ENCODE measurements around the gene PFDN2. TPM values are rescaled to one million over a fixed set of nuclear protein-coding genes. Genes with fewer than 3 reads are reported as not detected.

PFDN2 gene
- total RNA-seq, 1 experiment from 2014 or later, result 34.1 TPM

DNA sequence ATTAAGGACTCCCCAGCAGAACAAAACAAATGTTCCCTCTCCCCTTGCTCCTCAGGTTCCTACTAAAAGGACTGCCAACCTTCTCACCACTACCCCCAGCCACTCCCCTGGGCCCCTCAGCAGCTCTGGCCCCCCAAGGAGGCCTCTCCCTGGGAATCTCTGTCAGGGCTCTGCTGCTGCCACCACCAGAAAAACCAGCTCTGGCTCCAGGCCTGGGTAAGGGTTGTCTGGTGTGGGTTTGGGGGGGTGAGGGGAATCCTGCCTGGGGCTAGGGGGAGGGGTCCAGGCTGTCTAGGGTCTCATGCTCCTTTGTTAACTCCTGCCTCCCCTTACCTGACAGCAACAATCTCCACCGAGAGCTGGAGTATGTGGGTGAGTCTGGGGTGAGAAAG is 33.2 kb downstream of the PFDN2 start:
- no peak overlapping the region for H3K27ac ChIP-seq (ENCODE audit: low read length)
- DNase-seq, result no peak
- H3K9ac ChIP-seq (ENCODE audit: low read length), result no peak overlapping the region
- no peaks in the 10 kb centered on the region for H3K36me3 ChIP-seq (ENCODE audit: insufficient read depth, low read length)
- H3K4me2 ChIP-seq (ENCODE audit: low read depth, low read length, poor library complexity, severe bottlenecking), result no peak overlapping the region
- no peaks in the 10 kb centered on the region for H3K27me3 ChIP-seq (ENCODE audit: low read length)
- H3K4me3 ChIP-seq (ENCODE audit: low read length), result no peak overlapping the region
- no peak overlapping the region for H2AFZ ChIP-seq (ENCODE audit: low read length)
- no peaks in the 10 kb centered on the region for H3K9me3 ChIP-seq (ENCODE audit: low read length)
- no peaks in the 10 kb centered on the region for H4K20me1 ChIP-seq (ENCODE audit: insufficient read depth, low read depth, low read length)
- no peaks in the 10 kb centered on the region for H3K9me2 ChIP-seq (replicated peaks; ENCODE audit: insufficient read depth, low read length)
- H3K4me1 ChIP-seq (ENCODE audit: low read length), result no peaks in the 10 kb centered on the region
- H3K79me2 ChIP-seq (ENCODE audit: low read length), result no peaks in the 10 kb centered on the region

DNA sequence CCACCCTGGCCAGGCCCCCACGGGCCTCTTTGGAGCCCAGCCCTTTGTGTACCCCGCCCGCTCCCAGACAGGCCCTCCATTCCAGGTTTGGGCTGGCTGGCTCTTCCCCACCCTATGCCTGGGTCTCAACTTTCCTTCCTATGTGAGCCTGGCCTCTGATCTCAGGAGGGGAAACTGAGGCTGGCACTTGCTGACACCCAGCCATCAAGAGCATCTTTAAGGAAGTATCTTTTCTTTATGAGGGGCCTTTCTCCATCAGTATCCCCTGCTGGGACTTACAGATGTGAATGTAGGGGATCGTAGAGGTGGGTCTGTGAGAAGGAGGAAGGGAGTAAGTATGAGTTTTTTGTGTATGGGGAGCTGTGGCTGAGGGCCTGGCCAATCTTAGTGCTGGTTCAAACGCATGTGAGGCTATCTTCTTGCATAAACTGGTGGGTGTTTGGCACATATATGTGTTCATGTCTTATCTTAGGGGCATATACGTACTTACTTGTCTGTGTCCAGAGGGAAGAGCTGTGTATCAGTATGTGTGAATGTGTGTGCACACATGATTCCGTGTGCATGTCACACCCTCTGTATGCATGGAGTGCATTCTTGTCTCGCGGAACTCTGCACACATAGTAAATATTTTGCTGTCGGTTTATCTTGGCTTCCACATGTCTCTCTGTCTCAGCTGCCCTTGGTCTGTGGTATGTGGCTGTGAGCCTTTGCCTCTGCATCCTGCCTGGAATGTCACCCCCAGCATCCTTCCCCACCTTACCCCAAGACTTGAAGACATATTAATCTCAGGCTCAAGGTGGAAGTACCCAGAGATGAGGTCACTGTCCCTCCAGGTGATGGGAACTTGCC is 33.9 kb downstream of the PFDN2 start:
- Histone ChIP-seq H3K27ac (ENCODE audit: low read length) (no peak overlapping the region), H2AFZ (ENCODE audit: low read length) (no peak overlapping the region), H3K9ac (ENCODE audit: low read length) (no peak overlapping the region), H3K9me2 (replicated peaks; ENCODE audit: insufficient read depth, low read length) (no peaks in the 10 kb centered on the region), H3K36me3 (ENCODE audit: insufficient read depth, low read length) (no peaks in the 10 kb centered on the region), H3K79me2 (ENCODE audit: low read length) (no peaks in the 10 kb centered on the region), H3K9me3 (ENCODE audit: low read length) (no peaks in the 10 kb centered on the region), H3K4me1 (ENCODE audit: low read length) (no peaks in the 10 kb centered on the region), H3K4me3 (ENCODE audit: low read length) (no peak overlapping the region), H3K27me3 (ENCODE audit: low read length) (no peaks in the 10 kb centered on the region), H4K20me1 (ENCODE audit: insufficient read depth, low read depth, low read length) (no peaks in the 10 kb centered on the region), H3K4me2 (ENCODE audit: low read depth, low read length, poor library complexity, severe bottlenecking) (no peak overlapping the region)
- no peak for DNase-seq

GRCh38 chr1:161082996-161083747 is 34.7 kb downstream of the PFDN2 start:
- Histone ChIP-seq H3K4me2 (ENCODE audit: low read depth, low read length, poor library complexity, severe bottlenecking) (no peak overlapping the region), H3K9ac (ENCODE audit: low read length) (no peak overlapping the region), H3K27ac (ENCODE audit: low read length) (no peak overlapping the region), H3K79me2 (ENCODE audit: low read length) (no peaks in the 10 kb centered on the region), H3K36me3 (ENCODE audit: insufficient read depth, low read length) (no peaks in the 10 kb centered on the region), H2AFZ (ENCODE audit: low read length) (no peak overlapping the region), H3K4me3 (ENCODE audit: low read length) (no peak overlapping the region), H4K20me1 (ENCODE audit: insufficient read depth, low read depth, low read length) (no peaks in the 10 kb centered on the region), H3K9me2 (replicated peaks; ENCODE audit: insufficient read depth, low read length) (no peaks in the 10 kb centered on the region), H3K4me1 (ENCODE audit: low read length) (no peaks in the 10 kb centered on the region), H3K27me3 (ENCODE audit: low read length) (no peaks in the 10 kb centered on the region), H3K9me3 (ENCODE audit: low read length) (no peaks in the 10 kb centered on the region)
- DNase-seq, result no peak

GRCh38 chr1:161082483-161082882 is 35.4 kb downstream of the PFDN2 start:
- H3K9me2 ChIP-seq (replicated peaks; ENCODE audit: insufficient read depth, low read length), result no peaks in the 10 kb centered on the region
- H3K27ac ChIP-seq (ENCODE audit: low read length), result no peak overlapping the region
- H3K9me3 ChIP-seq (ENCODE audit: low read length), result no peaks in the 10 kb centered on the region
- no peaks in the 10 kb centered on the region for H3K36me3 ChIP-seq (ENCODE audit: insufficient read depth, low read length)
- H4K20me1 ChIP-seq (ENCODE audit: insufficient read depth, low read depth, low read length), result no peaks in the 10 kb centered on the region
- no peak overlapping the region for H3K4me2 ChIP-seq (ENCODE audit: low read depth, low read length, poor library complexity, severe bottlenecking)
- H3K27me3 ChIP-seq (ENCODE audit: low read length), result no peaks in the 10 kb centered on the region
- no peaks in the 10 kb centered on the region for H3K79me2 ChIP-seq (ENCODE audit: low read length)
- no peak overlapping the region for H2AFZ ChIP-seq (ENCODE audit: low read length)
- no peak for DNase-seq
- H3K4me1 ChIP-seq (ENCODE audit: low read length), result no peaks in the 10 kb centered on the region
- H3K9ac ChIP-seq (ENCODE audit: low read length), result no peak overlapping the region
- no peak overlapping the region for H3K4me3 ChIP-seq (ENCODE audit: low read length)

DNA sequence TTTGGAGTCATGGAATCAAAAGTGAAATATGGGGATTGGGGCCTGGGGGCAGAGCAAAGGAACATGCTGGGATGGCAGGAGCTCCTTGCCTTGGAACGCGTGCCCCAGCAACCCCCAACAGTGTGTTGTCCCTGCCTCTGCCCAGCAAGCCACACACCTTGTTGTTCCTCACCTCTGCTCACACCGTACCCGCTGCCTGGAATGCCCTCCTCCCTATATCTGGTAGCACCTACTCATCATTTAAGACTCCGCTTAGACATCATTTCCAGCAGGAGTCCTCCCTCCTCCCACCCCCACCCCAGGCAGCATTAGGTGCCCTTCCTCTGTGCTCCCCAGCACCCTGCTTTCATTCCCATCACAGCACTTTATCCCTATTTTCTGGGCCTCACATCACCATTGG is 36.3 kb downstream of the PFDN2 start:
- Histone ChIP-seq H3K79me2 (ENCODE audit: low read length) (no peaks in the 10 kb centered on the region), H4K20me1 (ENCODE audit: insufficient read depth, low read depth, low read length) (no peaks in the 10 kb centered on the region), H3K9ac (ENCODE audit: low read length) (no peak overlapping the region), H3K4me2 (ENCODE audit: low read depth, low read length, poor library complexity, severe bottlenecking) (no peak overlapping the region), H3K9me3 (ENCODE audit: low read length) (no peaks in the 10 kb centered on the region), H3K36me3 (ENCODE audit: insufficient read depth, low read length) (no peaks in the 10 kb centered on the region), H3K27me3 (ENCODE audit: low read length) (no peaks in the 10 kb centered on the region), H3K9me2 (replicated peaks; ENCODE audit: insufficient read depth, low read length) (no peaks in the 10 kb centered on the region), H3K4me1 (ENCODE audit: low read length) (no peaks in the 10 kb centered on the region), H3K27ac (ENCODE audit: low read length) (no peak overlapping the region), H2AFZ (ENCODE audit: low read length) (no peak overlapping the region), H3K4me3 (ENCODE audit: low read length) (no peak overlapping the region)
- no peak for DNase-seq

DNA sequence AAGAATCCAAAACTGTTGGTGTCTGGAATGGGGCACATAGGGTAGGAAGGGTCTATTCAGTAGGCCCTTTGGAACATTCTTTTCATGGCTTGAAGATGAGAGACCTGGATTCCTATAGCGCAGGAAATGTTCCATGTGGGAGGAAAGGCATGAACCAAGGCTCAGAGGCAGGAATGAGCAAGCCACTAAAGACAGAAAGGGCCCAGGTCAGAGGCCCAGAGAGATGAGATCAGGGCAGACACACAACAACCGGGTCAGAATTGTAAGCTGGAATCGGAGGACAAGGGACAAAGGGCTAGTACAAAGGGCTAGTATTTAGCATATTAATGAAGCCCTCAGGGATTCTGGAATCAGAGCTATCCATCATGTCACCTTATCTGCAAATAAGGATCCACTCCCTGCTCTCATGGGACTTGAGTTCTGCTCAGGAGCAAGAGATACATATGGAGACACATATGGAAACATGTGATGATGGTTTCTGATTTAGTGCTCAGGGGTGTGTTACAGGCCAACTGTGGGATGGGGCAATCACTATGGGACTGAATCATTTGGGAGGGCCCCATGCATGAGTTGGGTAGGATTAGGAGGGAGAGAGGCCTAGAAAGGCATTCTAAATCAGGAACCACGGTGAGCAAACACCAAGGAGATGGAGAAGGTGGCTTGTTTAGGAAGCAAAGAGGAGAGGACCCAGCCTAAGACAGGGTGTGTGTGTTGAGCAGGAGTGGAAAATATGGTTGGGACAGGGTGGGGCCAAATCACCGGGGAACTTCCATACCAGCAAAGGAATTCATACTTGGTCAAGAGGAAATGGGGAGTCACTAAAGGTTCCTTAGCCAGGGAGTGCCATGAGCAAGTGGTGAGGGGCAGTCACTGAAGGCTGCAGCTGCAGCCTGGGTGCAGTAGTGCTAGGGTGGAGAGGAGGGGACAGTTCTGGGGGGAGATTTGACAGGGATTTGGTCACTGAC is 37.1 kb downstream of the PFDN2 start:
- no peak overlapping the region for H3K27ac ChIP-seq (ENCODE audit: low read length)
- DNase-seq, result no peak
- H3K9me3 ChIP-seq (ENCODE audit: low read length), result no peaks in the 10 kb centered on the region
- no peaks in the 10 kb centered on the region for H3K36me3 ChIP-seq (ENCODE audit: insufficient read depth, low read length)
- no peaks in the 10 kb centered on the region for H4K20me1 ChIP-seq (ENCODE audit: insufficient read depth, low read depth, low read length)
- no peak overlapping the region for H3K4me3 ChIP-seq (ENCODE audit: low read length)
- no peak overlapping the region for H3K4me2 ChIP-seq (ENCODE audit: low read depth, low read length, poor library complexity, severe bottlenecking)
- H2AFZ ChIP-seq (ENCODE audit: low read length), result no peak overlapping the region
- no peak overlapping the region for H3K9ac ChIP-seq (ENCODE audit: low read length)
- H3K4me1 ChIP-seq (ENCODE audit: low read length), result no peaks in the 10 kb centered on the region
- H3K79me2 ChIP-seq (ENCODE audit: low read length), result no peaks in the 10 kb centered on the region
- H3K9me2 ChIP-seq (replicated peaks; ENCODE audit: insufficient read depth, low read length), result no peaks in the 10 kb centered on the region
- H3K27me3 ChIP-seq (ENCODE audit: low read length), result no peaks in the 10 kb centered on the region

DNA sequence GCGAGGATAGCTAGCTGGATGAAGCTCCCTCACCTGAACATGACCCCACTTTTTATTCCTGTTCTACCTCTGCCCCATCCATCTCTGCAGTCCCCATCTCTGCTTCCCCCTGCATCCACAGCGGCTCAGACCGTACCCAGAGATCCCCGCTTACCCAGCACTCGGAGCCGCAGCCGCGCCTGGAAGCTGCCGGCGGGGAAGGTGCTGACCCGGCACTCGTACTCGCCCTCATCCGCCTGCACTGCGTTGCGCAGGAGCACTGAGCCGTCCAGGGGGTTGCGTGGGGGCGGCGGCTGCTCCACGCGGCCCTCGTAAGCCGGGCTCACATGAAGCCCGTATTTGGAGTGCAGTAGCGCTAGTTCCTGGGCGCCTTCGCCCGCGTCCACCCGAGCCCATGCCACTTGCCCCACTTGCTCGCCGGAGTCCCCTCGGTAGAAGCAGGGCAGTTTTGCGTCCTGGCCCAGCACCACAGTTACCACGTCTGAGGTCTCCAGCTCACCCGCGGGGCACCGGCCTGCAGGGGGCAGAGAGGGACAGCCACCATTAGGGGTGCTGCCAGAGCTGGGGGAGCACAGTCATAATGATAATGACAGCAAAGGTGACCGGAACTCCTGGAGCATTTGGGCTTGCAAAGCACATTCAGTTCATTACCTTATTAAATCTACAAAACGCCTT is 38.3 kb downstream of the PFDN2 start:
- no peaks in the 10 kb centered on the region for H3K36me3 ChIP-seq (ENCODE audit: insufficient read depth, low read length)
- H3K9me3 ChIP-seq (ENCODE audit: low read length), result no peaks in the 10 kb centered on the region
- no peaks in the 10 kb centered on the region for H3K4me1 ChIP-seq (ENCODE audit: low read length)
- H3K9me2 ChIP-seq (replicated peaks; ENCODE audit: insufficient read depth, low read length), result no peaks in the 10 kb centered on the region
- H4K20me1 ChIP-seq (ENCODE audit: insufficient read depth, low read depth, low read length), result no peaks in the 10 kb centered on the region
- H3K4me3 ChIP-seq (ENCODE audit: low read length), result no peak overlapping the region
- H3K9ac ChIP-seq (ENCODE audit: low read length), result no peak overlapping the region
- no peaks in the 10 kb centered on the region for H3K27me3 ChIP-seq (ENCODE audit: low read length)
- H2AFZ ChIP-seq (ENCODE audit: low read length), result no peak overlapping the region
- H3K27ac ChIP-seq (ENCODE audit: low read length), result no peak overlapping the region
- no peaks in the 10 kb centered on the region for H3K79me2 ChIP-seq (ENCODE audit: low read length)
- no peak overlapping the region for H3K4me2 ChIP-seq (ENCODE audit: low read depth, low read length, poor library complexity, severe bottlenecking)
- peak; percentile 48 for DNase-seq
